ENCODE measurements around the gene PRPF31.

The PRPF31 gene

DNA sequence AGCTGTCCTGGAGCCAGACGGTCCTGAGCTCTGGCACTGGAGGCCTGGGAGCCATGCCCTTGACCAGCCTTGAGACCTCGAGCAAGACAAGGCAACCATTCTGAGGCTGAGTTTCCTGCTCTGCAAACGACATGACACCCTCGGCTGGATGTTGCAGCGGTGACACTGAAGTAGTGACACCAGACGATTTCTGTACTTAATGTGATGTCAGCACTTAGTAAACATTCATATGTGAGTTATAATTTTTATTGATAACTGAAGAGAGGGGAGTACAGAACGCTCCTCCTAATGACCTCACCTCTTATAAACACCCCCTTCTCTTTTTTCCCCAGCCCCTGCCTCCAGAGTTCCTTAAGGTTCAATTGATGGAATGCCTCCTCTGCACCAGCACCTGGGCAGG is 7.1 kb upstream of the PRPF31 start:
- TF ChIP-seq, protein P1, sequence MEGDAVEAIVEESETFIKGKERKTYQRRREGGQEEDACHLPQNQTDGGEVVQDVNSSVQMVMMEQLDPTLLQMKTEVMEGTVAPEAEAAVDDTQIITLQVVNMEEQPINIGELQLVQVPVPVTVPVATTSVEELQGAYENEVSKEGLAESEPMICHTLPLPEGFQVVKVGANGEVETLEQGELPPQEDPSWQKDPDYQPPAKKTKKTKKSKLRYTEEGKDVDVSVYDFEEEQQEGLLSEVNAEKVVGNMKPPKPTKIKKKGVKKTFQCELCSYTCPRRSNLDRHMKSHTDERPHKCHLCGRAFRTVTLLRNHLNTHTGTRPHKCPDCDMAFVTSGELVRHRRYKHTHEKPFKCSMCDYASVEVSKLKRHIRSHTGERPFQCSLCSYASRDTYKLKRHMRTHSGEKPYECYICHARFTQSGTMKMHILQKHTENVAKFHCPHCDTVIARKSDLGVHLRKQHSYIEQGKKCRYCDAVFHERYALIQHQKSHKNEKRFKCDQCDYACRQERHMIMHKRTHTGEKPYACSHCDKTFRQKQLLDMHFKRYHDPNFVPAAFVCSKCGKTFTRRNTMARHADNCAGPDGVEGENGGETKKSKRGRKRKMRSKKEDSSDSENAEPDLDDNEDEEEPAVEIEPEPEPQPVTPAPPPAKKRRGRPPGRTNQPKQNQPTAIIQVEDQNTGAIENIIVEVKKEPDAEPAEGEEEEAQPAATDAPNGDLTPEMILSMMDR (IDR thresholded peaks at IDR 0.05; ENCODE audit: low read depth, low read length, missing control alignments) = no peak
- H3K4me3 ChIP-seq (ENCODE audit: low read depth, low read length) = no peak overlapping the region
- no peak for DNase-seq (ENCODE audit: low read depth)

DNA sequence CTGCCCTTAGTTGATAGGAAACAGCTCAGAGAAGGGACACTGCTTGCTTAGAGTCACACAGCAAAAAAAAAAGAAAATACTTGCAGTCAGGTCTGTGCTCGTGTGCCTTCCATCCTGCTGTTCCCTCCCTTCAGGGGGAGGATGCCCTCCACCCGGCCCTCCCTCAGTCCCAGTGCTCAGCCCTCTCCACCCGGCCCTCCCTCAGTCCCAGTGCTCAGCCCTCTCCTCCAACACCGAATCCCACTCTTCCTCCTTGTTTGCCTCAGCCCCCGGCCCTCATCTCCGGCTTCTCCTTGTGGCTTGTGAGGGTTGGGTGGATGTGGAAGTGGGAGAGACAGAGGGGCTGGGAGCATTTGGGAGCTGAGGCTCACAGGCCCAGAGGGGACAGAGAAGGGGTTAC is 5.9 kb upstream of the PRPF31 start:
- TF ChIP-seq, protein P1 (IDR thresholded peaks at IDR 0.05; ENCODE audit: low read depth, low read length, missing control alignments) = no peak
- no peak for DNase-seq (ENCODE audit: low read depth)
- H3K4me3 ChIP-seq (ENCODE audit: low read depth, low read length) = no peak overlapping the region

DNA sequence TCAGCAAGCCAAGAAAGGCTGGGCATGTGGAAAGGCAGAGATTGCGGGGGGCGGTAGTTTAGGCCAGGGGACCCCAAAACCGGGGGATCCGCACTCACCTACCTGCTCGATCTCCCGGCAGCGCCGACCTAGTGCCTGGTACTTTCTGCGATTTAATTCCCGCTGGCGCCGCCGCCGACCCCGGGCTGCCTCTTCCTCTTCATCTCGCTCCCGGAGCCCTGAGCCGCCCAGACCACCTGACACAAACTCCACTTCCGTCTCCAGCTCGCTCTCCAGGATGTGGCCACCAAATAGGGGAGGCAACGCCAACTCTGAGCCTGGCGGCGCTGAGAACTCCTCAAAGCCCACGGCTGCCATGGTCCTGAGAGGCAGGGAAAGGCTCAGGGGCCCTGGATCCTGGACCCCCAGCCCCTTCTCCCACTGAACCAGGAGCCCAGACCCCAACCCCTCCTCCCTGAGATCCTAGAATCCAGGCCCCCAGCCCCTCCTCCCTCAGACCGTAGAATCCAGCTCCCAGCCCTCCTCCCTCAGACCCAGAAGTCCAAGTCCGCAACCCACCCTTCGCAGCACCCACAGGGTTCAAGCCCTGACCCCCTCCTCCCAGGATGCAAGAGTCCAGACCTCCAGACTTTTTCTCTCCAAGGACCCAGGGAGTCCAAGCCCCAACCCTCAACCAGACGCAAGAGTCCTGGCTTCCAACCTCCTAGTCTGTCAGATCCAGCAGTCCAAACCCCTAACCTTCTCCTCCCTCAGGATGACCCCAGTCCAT is 1.0 kb upstream of the PRPF31 start:
- DNase-seq (ENCODE audit: low read depth) = no peak
- TF ChIP-seq, protein P1 (IDR thresholded peaks at IDR 0.05; ENCODE audit: low read depth, low read length, missing control alignments) = no peak
- peak overlapping the region; percentile 78 for H3K4me3 ChIP-seq (ENCODE audit: low read depth, low read length)

DNA sequence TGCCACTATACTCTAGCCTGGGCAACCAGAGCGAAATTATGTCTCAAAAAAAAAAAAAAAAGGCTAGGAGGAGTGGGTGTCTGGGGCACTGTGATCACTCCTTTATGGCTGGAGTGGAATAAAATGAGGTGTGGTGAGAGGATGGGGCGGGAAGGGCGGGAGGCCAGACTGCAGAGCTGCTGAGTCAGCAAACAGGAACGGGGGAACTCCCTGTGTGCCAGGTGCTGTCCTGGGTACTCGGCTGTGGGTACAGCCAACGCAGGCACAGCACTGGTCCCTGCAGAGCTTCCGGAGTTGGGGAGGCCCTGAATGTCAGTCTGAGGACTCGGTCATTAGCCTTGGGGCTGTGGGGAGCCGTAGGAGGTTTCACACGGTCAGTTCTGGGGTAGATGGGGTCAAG is 5.7 kb downstream of the PRPF31 start:
- H3K4me3 ChIP-seq (ENCODE audit: low read depth, low read length) = no peak overlapping the region
- TF ChIP-seq, protein P1 (IDR thresholded peaks at IDR 0.05; ENCODE audit: low read depth, low read length, missing control alignments) = no peak
- no peak for DNase-seq (ENCODE audit: low read depth)

DNA sequence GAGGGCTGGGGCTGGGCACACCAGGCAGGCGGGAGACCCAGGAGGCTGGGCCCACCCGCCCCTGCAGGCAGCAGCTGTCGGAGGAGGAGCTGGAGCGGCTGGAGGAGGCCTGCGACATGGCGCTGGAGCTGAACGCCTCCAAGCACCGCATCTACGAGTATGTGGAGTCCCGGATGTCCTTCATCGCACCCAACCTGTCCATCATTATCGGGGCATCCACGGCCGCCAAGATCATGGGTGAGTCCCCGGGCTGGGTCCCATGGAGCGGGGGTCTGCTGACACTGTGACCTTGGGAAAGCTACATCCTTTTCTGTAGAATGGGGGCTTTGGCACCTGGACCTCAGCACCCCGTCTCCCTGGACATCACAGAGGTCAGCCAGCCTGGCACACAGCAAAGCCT is 8.1 kb downstream of the PRPF31 start:
- DNase-seq (ENCODE audit: low read depth) = no peak
- TF ChIP-seq, protein P1 (IDR thresholded peaks at IDR 0.05; ENCODE audit: low read depth, low read length, missing control alignments) = no peak
- H3K4me3 ChIP-seq (ENCODE audit: low read depth, low read length) = no peak overlapping the region

DNA sequence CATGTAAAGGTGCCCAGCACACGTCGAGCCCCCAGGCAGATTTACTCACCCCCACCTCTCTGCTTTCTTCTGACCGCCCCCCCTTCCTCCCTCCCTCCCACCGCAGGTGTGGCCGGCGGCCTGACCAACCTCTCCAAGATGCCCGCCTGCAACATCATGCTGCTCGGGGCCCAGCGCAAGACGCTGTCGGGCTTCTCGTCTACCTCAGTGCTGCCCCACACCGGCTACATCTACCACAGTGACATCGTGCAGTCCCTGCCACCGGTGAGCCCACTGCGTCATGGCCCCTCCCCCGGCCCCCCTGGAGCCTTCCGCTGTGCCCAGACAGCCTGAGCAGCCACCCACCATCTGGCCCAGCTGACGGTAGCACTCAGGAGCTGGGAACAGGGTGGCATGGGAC is 8.8 kb downstream of the PRPF31 start:
- TF ChIP-seq, protein P1 (IDR thresholded peaks at IDR 0.05; ENCODE audit: low read depth, low read length, missing control alignments) = no peak

DNA sequence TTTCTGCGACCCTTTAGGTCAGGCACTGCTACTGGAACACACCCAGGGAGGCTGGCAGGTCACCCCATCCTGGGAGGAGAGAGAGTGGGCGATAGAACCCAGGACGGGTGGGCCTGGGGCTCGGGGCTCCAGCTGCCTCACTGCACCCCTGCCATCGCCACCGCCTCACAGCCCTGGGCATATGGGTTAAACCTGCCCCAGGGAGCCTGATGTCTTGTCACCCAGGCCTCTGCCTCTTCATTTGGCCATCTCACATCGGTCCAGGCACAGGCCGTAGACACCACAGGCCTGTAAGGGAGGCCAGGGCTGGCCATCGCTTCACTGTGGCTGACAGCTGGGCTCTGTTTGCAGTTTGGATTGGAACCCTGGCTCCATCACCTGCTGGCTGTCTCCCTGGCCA is 10.2 kb downstream of the PRPF31 start:
- H3K4me3 ChIP-seq (ENCODE audit: low read depth, low read length) = no peak overlapping the region
- DNase-seq (ENCODE audit: low read depth) = no peak
- TF ChIP-seq, protein P1 (IDR thresholded peaks at IDR 0.05; ENCODE audit: low read depth, low read length, missing control alignments) = no peak

More for the DNA sequence above, 8.8 kb downstream of the PRPF31 start:
- no peak overlapping the region for H3K4me3 ChIP-seq (ENCODE audit: low read depth, low read length)
- DNase-seq (ENCODE audit: low read depth) = no peak

Measured in GM12864 (cell line).